NCI-H82 treated with DMSO at 0.1 percent for 48 hours (cell line): ENCODE measurements around the gene APBB1IP.
"Not testable (repeated sequence)": the region's sequence is repeated elsewhere in the genome, so short reads cannot be mapped to it uniquely, and the experiment has no call there.

ENCODE experiments used
- DNase-seq: peaks from one replicate; lab custom pipeline; 2025; ENCODE audit not compliant: unreplicated experiment; lab: John Stamatoyannopoulos, UW

APBB1IP gene

DNA sequence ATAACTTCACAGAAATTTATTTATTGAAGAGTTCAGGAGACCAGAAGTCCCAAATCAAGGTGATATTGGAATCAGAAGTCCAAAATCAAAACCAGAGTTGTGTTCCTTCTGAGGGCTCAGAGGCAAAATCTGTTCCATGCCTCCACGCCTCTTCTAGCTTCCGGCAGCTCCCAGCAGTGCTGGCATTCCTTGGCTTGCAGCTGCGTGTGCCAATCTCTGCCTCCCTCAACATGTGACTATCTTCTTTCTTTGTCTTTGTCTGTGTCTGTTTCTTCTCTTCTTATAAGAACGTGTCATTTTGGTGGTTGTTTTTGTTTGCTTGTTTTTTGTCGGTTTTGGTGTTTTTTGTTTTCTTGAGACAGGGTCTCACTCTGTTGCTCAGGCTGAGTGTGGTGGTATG lies 116.1 kb downstream of the APBB1IP start:
- DNase-seq: no peak

GRCh38 chr10:26555719-26556368 lies 117.7 kb downstream of the APBB1IP start:
- no peak for DNase-seq

GRCh38 chr10:26556748-26557640 lies 118.9 kb downstream of the APBB1IP start:
- DNase-seq: peak; percentile 13

GRCh38 chr10:26557641-26558014 lies 119.5 kb downstream of the APBB1IP start:
- no peak for DNase-seq

- DNase-seq: no peak
Measured at GRCh38 chr10:26566525-26567350, 128.6 kb downstream of the APBB1IP start.

GRCh38 chr10:26567351-26567721 lies 129.2 kb downstream of the APBB1IP start:
- no peak for DNase-seq

DNA sequence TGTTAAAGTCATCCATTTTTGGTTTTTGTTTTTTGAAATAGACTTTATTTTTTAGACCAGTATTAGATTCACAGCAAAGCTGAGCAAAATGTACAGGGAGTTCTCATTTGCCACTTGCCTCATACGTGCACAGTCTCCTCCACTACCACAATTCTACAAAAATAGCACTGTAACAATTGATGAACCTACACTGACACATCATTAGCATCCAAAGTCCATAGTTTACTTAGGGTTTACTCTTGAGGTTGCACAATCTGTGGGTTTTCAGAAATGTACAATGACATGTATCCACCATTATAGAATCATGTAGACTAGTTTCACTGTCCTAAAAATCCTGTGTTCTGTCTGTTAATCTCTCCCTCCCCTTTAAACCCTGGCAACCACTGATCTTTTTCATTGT lies 133.5 kb downstream of the APBB1IP start:
- no peak for DNase-seq

DNA sequence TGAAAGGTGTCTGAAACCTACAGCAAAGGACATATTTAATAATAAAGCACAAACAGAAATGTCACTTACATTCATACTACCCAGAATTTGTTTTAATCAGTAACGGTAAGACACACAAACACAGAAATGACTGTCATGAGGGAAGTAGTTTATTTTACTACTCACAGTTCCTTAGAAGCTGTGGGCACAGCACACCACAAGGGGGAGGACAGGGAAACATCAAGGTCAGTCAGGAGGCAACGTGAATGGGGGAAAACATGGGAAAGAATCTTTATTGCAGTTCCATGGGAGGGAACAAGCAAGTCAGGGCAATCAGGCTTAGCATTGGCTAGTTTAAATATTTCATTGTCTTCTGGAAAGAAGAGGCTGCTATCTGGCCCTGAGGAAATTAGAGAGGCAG lies 135.5 kb downstream of the APBB1IP start:
- DNase-seq: no peak

DNA sequence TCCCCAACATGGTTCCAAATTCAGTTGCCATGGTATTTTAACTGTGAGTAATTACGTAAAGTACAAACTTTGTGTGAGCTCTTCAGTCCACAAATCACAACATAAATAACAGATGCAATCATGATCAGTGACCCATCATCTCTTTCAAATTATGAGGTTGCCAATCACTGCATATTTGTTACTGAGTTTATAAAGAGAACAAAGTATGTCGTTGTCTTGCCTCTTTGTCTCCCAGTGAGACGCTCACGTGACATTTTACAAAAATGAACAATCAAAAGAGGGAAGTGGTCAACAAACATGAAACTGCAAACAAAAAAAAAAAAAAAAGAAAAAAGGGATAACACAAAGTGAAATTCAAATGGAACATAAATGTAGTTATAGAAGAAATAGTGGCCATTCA lies 136.6 kb downstream of the APBB1IP start:
- DNase-seq: no peak

GRCh38 chr10:26578371-26578770 lies 140.2 kb downstream of the APBB1IP start:
- not testable (repeated sequence) for DNase-seq

DNA sequence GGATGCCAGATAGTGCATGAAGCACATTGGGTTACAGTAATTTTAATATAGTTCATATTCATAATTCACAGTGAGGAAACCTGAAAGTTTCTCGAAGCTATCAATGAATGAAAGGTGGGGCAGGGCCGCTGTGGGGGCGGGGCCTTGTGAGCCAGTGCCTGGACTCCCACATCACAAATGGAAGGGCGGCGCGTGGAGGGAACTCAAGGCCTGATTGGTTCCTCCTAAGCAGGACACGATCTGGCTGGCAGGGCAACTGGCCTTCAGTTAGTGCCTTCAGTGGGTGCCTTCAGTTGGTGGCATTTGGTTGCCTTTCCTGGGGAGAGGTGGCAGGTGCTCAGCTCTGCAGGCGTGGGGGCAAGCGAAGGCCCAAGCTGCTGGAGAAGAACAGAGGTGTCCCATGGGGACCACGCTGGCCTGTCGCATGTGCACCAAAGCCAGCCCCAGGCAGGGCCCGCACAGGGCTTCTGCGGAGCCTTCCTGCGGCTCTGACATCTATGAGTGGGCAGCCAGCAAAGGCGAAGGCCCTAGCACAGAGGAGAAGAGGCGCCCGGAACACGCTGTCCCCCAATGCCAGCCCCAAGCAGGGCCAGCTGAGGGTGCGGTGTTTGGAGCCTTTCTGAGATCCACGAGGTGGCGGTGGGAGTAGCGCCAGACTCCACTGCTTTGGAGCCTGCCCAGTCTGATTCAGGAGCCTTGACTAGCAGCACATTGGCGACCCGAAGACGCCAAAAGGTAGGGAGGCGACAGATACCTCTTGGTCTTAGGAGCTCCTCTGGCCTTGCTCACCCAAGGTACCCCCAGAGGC lies 141.3 kb downstream of the APBB1IP start:
- DNase-seq: no peak

GRCh38 chr10:26586211-26586610 lies 148.1 kb downstream of the APBB1IP start:
- DNase-seq: no peak

DNA sequence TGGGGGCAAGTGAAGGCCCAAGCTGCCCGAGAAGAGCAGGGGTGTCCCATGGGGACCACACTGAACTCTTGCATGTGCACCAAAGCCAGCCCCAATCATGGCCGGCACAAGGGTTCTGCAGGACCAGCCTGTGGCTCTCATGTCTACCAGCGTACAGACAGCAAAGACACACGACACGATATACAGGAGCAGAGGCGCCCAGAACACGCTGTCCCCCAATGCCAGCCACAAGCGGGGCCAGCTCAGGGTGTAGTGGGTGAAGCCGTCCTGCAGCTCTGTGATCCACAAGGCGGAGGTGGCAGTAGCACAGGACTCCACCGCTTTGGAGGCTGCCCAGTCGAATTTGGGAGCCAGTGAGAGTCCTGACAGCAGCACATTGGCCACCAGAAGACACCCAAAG lies 150.5 kb downstream of the APBB1IP start:
- DNase-seq: no peak

GRCh38 chr10:26589813-26590212 lies 151.7 kb downstream of the APBB1IP start:
- DNase-seq: not testable (repeated sequence)

GRCh38 chr10:26593896-26594295 lies 155.8 kb downstream of the APBB1IP start:
- no peak for DNase-seq

- DNase-seq: not testable (repeated sequence)
Measured at GRCh38 chr10:26603283-26603682, 165.1 kb downstream of the APBB1IP start.

- DNase-seq: not testable (repeated sequence)
Measured at GRCh38 chr10:26604320-26605093, 166.4 kb downstream of the APBB1IP start.

DNA sequence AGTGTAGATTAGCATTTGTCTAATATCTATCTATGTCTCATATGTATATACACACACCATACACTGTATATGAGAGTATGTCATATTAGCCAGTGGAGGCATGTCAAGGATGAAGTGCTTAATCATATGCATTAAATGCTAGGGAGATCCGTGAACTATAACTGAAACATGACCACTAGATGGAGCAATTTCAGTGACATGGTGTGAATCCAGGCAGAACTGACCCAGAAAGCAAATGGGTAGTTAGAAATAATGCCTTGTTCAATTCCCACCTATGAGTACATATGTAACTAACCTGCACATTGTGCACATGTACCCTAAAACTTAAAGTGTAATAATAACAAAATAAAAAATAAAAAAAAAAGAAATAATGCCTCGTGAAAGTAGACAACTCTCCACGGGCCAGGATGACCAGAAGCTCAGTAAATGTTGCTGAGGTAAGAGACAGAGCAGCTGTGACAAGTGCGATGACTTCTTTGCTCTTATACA lies 168.3 kb downstream of the APBB1IP start:
- DNase-seq: not testable (repeated sequence)

- no peak for DNase-seq
Measured at GRCh38 chr10:26612151-26612915, 174.2 kb downstream of the APBB1IP start.
